HepG2 (cell line): ENCODE measurements around the gene TRIM31. TPM values are rescaled to one million over a fixed set of nuclear protein-coding genes. Genes with fewer than 3 reads are reported as not detected.
A peak's percentile ranks its signal among the peaks of the same experiment; 100 is the strongest.

Experiments used
- ADNP ChIP-seq: sonication (generic); formaldehyde crosslinking; IDR thresholded peaks from 2 replicates; pipeline ENCODE4 v1.4.0; 2020; ENCODE audit warnings: missing genetic modification reagents
- ATF1 ChIP-seq: IDR thresholded peaks from 2 replicates; pipeline ENCODE4 v1.6.1; 2016; ENCODE audit warnings: mild to moderate bottlenecking, control low read depth
- IRF2 ChIP-seq: IDR thresholded peaks from 2 replicates; pipeline ENCODE4 v1.6.1; 2018; ENCODE audit warnings: missing genetic modification reagents, missing compliant biosample characterization
- JARID2 ChIP-seq: sonication (generic); formaldehyde crosslinking; IDR thresholded peaks from 2 replicates; pipeline ENCODE4 v1.8.1; 2023; ENCODE audit warnings: missing genetic modification reagents, inconsistent platforms; ENCODE audit not compliant: insufficient replicate concordance
- MBNL3 ChIP-seq: fragments of 250-450 bp; sonication (Bioruptor Pico); conservative IDR thresholded peaks from 2 replicates; pipeline ENCODE4 v1.8.0; 2022; ENCODE audit warnings: mild to moderate bottlenecking, inconsistent platforms
- MYNN ChIP-seq: sonication (generic); formaldehyde crosslinking; IDR thresholded peaks from 2 replicates; pipeline ENCODE4 v1.4.0; 2020; ENCODE audit warnings: mild to moderate bottlenecking, low read depth, missing genetic modification reagents
- NFRKB ChIP-seq: fragments of 450-650 bp; IDR thresholded peaks from 2 replicates; pipeline ENCODE4 v1.6.1; 2017
- PAWR ChIP-seq: sonication (generic); formaldehyde crosslinking; IDR thresholded peaks from 2 replicates; pipeline ENCODE4 v1.4.0; 2020; ENCODE audit warnings: missing genetic modification reagents, mild to moderate bottlenecking, borderline replicate concordance
- RAD51 ChIP-seq: fragments of 450-650 bp; IDR thresholded peaks from 2 replicates; pipeline ENCODE4 v1.6.1; 2016; ENCODE audit warnings: borderline replicate concordance
- SKI ChIP-seq: fragments of 450-650 bp; IDR thresholded peaks from one replicate; pipeline ENCODE4 v1.6.1; 2018; ENCODE audit warnings: mild to moderate bottlenecking; ENCODE audit not compliant: partially characterized antibody
- SNAI1 ChIP-seq: sonication (generic); formaldehyde crosslinking; IDR thresholded peaks from 2 replicates; pipeline ENCODE4 v1.5.0; 2020; ENCODE audit warnings: mild to moderate bottlenecking, missing genetic modification reagents, borderline replicate concordance
- SNRNP70 ChIP-seq: fragments of 200-400 bp; formaldehyde crosslinking; IDR thresholded peaks from 2 replicates; pipeline ENCODE4 v1.6.1; 2017; ENCODE audit warnings: mild to moderate bottlenecking, low read depth, low read length, moderate library complexity
- SPEN ChIP-seq: sonication (generic); formaldehyde crosslinking; IDR thresholded peaks from 2 replicates; pipeline ENCODE4 v1.5.1; 2020; ENCODE audit warnings: low read depth, mild to moderate bottlenecking, missing genetic modification reagents
- ZFX ChIP-seq: sonication (generic); formaldehyde crosslinking; IDR thresholded peaks from 2 replicates; pipeline ENCODE4 v1.4.0; 2020; ENCODE audit warnings: mild to moderate bottlenecking, low read depth, missing genetic modification reagents, moderate library complexity
- ZNF570 ChIP-seq: sonication (generic); formaldehyde crosslinking; IDR thresholded peaks from 2 replicates; pipeline ENCODE4 v1.4.0; 2020; ENCODE audit warnings: mild to moderate bottlenecking, missing genetic modification reagents, borderline replicate concordance
- ZNF670 ChIP-seq: sonication (generic); formaldehyde crosslinking; IDR thresholded peaks from 2 replicates; pipeline ENCODE4 v1.8.0; 2022; ENCODE audit warnings: mild to moderate bottlenecking, missing genetic modification reagents, borderline replicate concordance
- ZNF678 ChIP-seq: sonication (generic); formaldehyde crosslinking; IDR thresholded peaks from 2 replicates; pipeline ENCODE4 v1.4.0; 2020; ENCODE audit warnings: mild to moderate bottlenecking, missing genetic modification reagents
- polyA plus RNA-seq, 8 experiments: library from polyadenylated mRNA; depleted of rRNA in 3 of 8; stranded (reverse) in 7 of 8; unstranded in 1 of 8; fragments of >200 nt; fragmentation: Illumina TruSeq in 4 of 8; extraction: Trizol in 4 of 8; gene quantifications; 2 replicates each; pipeline versions ENCODE4 v1.2.1 to v1.2.3, GENCODE V29; 2011 to 2016; ENCODE audit warnings: low read depth in 4 of 8, missing spikeins in 1 of 8, mixed read lengths in 1 of 8; ENCODE audit not compliant: insufficient read depth in 1 of 8
- total RNA-seq, 5 experiments: library from RNA; depleted of rRNA; stranded (reverse); fragments of >200 nt; fragmentation: Illumina TruSeq; extraction: Trizol; gene quantifications; 2 replicates each; pipeline ENCODE4 v1.2.3, GENCODE V29; 2016; ENCODE audit warnings: low read depth in 1 of 5
- TF ChIP-seq, protein P1 (sequence below): sonication (generic); formaldehyde crosslinking; IDR thresholded peaks from 2 replicates; pipeline ENCODE4 v1.4.0; 2020; ENCODE audit warnings: mild to moderate bottlenecking, low read depth, missing genetic modification reagents
- TF ChIP-seq, protein P2 (sequence below): sonication (generic); formaldehyde crosslinking; IDR thresholded peaks from 2 replicates; pipeline ENCODE4 v1.4.0; 2020; ENCODE audit warnings: missing genetic modification reagents
- TF ChIP-seq, protein P3 (sequence below): sonication (generic); formaldehyde crosslinking; IDR thresholded peaks from 2 replicates; pipeline ENCODE4 v1.4.0; 2020; ENCODE audit warnings: missing genetic modification reagents

Gene TRIM31
- total and polyA plus RNA-seq, 2 of the 13 experiments (the other 11 are each of a cell fraction or from before 2014, with no cell fraction given), result 0.13 to 0.51 TPM

DNA sequence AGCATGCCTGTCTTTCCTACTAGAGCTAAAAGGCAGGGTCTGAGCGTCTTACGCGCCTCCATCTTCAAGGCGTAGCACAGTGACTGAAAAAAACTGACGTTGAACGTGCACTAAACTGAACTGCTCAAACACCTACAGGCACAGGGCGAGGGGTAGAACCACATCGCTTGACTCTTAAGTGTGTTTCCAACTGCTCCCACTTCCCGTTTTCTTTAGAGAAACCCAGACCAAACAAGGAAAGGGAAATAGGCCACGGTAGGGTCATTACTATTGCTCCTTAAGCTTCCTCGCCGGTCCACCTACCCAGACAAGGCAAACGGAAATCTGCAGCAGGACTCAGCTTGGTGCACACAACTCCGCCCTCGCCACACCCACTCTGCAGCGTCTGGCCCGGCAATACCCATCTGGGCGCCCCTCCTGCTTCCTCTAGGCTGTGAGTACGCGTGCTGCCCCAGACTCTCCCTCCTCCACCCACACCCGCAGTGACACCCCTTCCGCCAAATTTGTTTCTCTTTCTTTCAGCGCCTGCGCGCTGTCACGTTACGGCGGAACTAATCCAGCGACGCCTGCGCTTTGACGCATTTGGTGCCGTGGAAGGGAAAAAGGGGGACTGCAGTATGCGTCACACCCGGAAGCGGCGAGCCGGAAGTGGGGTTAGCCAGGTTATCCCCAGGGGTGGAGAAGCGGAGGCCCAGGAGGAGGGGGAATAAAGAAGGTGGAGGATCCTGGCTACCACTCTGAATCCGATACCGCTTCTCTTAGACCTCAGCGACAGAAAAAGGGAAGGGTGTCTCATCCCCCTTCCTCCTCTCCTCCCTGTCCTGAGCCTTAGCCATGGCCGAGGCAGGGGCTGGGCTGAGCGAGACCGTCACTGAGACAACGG, 46.1 kb downstream of the TRIM31 start, which contains the start of gene PPP1R11 (continued):
- TF ChIP-seq, protein P1, sequence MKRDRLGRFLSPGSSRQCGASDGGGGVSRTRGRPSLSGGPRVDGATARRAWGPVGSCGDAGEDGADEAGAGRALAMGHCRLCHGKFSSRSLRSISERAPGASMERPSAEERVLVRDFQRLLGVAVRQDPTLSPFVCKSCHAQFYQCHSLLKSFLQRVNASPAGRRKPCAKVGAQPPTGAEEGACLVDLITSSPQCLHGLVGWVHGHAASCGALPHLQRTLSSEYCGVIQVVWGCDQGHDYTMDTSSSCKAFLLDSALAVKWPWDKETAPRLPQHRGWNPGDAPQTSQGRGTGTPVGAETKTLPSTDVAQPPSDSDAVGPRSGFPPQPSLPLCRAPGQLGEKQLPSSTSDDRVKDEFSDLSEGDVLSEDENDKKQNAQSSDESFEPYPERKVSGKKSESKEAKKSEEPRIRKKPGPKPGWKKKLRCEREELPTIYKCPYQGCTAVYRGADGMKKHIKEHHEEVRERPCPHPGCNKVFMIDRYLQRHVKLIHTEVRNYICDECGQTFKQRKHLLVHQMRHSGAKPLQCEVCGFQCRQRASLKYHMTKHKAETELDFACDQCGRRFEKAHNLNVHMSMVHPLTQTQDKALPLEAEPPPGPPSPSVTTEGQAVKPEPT, result peak; percentile 55; the same call in 1 of the 2 replicates
- TF ChIP-seq ZNF678, result peak; percentile 63; the same call in 1 of the 2 replicates
- peak; percentile 75 for TF ChIP-seq SKI
- peak; percentile 40; the same call in 1 of the 2 replicates for TF ChIP-seq MYNN (CRISPR knock-in tag)
- TF ChIP-seq, protein P2, sequence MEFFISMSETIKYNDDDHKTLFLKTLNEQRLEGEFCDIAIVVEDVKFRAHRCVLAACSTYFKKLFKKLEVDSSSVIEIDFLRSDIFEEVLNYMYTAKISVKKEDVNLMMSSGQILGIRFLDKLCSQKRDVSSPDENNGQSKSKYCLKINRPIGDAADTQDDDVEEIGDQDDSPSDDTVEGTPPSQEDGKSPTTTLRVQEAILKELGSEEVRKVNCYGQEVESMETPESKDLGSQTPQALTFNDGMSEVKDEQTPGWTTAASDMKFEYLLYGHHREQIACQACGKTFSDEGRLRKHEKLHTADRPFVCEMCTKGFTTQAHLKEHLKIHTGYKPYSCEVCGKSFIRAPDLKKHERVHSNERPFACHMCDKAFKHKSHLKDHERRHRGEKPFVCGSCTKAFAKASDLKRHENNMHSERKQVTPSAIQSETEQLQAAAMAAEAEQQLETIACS (CRISPR knock-in tag), result no peak
- TF ChIP-seq, protein P3, sequence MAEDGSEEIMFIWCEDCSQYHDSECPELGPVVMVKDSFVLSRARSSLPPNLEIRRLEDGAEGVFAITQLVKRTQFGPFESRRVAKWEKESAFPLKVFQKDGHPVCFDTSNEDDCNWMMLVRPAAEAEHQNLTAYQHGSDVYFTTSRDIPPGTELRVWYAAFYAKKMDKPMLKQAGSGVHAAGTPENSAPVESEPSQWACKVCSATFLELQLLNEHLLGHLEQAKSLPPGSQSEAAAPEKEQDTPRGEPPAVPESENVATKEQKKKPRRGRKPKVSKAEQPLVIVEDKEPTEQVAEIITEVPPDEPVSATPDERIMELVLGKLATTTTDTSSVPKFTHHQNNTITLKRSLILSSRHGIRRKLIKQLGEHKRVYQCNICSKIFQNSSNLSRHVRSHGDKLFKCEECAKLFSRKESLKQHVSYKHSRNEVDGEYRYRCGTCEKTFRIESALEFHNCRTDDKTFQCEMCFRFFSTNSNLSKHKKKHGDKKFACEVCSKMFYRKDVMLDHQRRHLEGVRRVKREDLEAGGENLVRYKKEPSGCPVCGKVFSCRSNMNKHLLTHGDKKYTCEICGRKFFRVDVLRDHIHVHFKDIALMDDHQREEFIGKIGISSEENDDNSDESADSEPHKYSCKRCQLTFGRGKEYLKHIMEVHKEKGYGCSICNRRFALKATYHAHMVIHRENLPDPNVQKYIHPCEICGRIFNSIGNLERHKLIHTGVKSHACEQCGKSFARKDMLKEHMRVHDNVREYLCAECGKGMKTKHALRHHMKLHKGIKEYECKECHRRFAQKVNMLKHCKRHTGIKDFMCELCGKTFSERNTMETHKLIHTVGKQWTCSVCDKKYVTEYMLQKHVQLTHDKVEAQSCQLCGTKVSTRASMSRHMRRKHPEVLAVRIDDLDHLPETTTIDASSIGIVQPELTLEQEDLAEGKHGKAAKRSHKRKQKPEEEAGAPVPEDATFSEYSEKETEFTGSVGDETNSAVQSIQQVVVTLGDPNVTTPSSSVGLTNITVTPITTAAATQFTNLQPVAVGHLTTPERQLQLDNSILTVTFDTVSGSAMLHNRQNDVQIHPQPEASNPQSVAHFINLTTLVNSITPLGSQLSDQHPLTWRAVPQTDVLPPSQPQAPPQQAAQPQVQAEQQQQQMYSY (CRISPR knock-in tag), result no peak
- TF ChIP-seq ZNF570 (CRISPR knock-in tag), result no peak
- TF ChIP-seq ZFX (CRISPR knock-in tag), result peak; percentile 80
- peak; percentile 87 for TF ChIP-seq SPEN
- TF ChIP-seq MBNL3 (CRISPR knock-in tag), result no peak
- TF ChIP-seq SNAI1, result peak; percentile 54; the same call in 1 of the 2 replicates
- TF ChIP-seq RAD51, result no peak
- peak; percentile 58 for TF ChIP-seq JARID2 (CRISPR knock-in tag)
- no peak for TF ChIP-seq SNRNP70
- no peak for TF ChIP-seq ADNP (CRISPR knock-in tag)
- 0 out of 2 replicates have a peak, but pooled peaks have one; percentile 46 for TF ChIP-seq ZNF670
- peak; percentile 99 for TF ChIP-seq IRF2 (CRISPR knock-in tag)
- TF ChIP-seq NFRKB, result no peak
- peak; percentile 94 for TF ChIP-seq ATF1 (CRISPR knock-in tag)
- TF ChIP-seq PAWR (CRISPR knock-in tag), result no peak
